Glomerular endothelial cell (primary cell): Measurements from ENCODE around the gene EFCAB10. TPM values are rescaled to one million over a fixed set of nuclear protein-coding genes. Genes with fewer than 3 reads are reported as not detected.
"Not testable (repeated sequence)": the region's sequence is repeated elsewhere in the genome, so short reads cannot be mapped to it uniquely, and the experiment has no call there.

ENCODE experiments used
- DNase-seq: peaks from one replicate; pipeline ENCODE4 v3.0.0-alpha.2; 2011; ENCODE audit warnings: low read depth, low spot score; ENCODE audit errors: extremely low read depth
- total RNA-seq: library from RNA; depleted of rRNA; stranded (reverse); fragments of >200 nt; gene quantifications from 2 replicates; pipeline ENCODE4 v1.2.3, GENCODE V29; 2015

Gene EFCAB10
- total RNA-seq, 1 donor from 2014 or later: not detected

DNA sequence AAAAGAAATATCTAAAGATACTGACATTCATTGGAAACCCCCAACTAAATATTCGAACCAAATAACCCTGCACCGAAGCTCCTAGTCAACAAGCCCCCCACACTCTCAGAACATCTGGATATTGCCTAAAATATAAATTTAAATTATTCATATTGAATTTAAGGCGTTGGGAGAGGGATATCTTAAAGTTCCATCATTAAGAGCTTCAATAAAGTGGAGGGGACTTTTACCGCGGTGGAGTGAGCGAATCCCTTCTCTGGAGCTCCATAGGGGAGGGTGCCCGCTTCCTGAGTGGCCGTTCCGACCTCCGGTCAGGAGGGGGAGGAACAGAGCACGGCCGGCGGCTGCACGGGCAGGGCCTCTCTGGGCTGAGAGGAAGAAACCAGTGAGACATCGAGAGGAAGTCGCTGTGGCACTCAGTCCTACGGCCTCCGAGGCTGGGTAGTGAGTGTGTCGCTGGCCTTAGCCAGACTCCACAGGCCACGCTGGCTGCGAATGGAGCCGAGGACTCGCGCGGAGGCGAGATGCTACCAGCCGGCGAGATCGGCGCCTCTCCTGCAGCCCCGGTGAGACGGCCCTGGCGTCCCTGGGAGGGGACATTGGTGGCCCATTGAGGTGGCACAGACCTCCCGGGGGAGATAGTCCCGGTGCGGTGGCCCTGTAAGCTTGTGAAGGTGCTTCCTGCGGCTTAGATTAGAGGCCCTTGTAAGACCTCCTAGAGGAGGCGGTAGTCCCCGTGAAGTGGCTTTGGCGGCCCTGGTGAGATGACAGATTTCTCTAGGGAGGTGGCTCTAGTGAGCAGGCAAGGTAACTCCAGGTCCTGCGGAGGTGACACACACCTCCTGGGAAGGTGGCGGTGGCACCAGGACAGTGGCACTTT is 49.3 kb downstream of the EFCAB10 start, which contains the start of gene RINT1:
Gene RINT1, plus strand, starts transcription at position 410 of the 880 bp plus-strand sequence. Its CDS starts 115 bp downstream, at position 525.
- peak; percentile 50 for DNase-seq

DNA sequence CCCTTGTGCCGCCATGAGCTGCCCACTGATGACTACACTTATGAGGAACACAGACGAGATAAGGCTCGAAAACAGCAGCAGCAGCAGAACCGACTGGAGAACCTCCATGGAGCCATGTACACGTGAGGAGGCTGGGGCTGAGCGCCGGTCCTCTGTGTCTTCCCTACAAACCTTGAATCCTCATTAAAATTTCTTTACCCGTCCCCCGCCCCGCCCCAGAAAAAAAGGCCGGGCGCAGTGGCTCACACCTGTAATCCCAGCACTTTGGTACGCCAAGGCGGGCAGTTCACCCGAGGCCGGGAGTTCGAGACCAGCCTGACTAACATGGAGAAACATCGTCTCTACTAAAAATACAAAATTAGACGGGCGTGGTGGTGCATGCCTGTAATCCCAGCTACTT is 50.7 kb downstream of the EFCAB10 start:
- no peak for DNase-seq

DNA sequence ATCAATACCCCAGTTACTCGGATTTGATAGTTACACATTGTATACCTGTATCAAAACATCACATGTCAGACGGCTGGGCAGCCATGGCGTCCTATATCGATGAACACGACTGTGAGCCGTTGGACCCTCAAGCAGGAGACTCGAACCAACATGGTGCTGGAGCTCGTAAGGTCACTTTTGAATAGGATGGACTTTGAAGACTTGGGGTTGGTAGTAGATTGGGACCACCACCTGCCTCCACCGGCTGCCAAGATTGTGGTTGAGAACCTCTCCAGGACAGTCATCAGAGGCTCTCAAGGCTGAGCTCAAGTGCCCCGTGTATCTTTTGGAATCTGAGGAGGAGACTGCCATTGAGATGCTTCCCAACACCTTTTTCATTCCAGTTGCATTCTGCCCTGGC is 51.2 kb downstream of the EFCAB10 start:
- DNase-seq: no peak

DNA sequence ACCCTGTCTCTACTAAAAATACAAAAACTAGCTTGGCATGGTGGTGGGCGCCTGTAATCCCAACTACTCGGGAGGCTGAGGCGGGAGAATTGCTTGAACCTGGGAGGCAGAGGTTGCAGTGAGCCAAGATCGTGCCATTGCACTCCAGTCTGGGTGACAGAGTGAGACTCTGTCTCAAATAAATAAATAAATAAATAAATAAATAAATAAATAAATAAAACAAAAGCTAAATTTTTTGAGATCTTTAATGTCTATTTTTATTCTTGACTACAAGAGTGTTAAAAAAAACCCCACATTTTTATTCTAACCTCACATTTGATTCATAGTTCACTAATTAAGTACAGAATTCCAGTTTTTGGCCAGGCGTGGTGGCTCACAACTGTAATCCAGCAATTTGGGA is 53.6 kb downstream of the EFCAB10 start:
- not testable (repeated sequence) for DNase-seq

DNA sequence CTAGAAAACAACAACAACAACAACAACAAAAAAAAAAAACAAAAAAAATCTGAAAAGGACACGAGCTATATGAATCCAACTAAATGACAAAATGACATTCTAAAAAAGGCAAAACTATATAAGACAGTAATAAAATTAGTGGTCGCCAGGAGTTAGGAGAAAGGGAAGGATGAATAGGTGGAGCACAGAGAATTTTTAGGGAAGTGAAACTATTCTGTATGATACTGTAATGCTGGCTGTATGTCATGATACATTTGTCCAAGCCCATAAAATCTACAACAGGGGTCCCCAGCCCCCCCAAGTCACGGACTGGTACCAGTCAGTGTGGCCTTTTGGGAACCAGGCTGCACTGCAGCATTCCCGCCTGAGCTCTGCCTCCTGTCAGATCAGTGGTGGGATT is 56.5 kb downstream of the EFCAB10 start:
- DNase-seq: no peak

DNA sequence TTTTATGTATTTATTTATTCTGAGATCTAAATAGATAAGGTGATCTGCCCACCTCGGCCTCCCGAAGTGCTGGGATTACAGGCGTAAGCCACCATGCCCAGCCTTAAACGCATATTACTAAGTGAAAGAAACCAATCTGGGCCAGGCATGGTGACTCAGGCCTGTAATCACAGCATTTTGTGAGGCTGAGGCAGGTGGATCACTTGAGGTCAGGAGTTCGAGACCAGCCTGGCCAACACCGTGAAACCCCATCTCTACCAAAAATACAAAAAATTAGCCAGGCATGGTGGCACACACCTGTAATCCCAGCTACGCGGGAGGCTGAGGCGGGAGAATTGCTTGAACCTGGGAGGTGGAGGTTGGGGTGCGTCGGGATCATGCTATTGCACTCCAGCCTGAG is 56.9 kb downstream of the EFCAB10 start:
- DNase-seq: not testable (repeated sequence)

DNA sequence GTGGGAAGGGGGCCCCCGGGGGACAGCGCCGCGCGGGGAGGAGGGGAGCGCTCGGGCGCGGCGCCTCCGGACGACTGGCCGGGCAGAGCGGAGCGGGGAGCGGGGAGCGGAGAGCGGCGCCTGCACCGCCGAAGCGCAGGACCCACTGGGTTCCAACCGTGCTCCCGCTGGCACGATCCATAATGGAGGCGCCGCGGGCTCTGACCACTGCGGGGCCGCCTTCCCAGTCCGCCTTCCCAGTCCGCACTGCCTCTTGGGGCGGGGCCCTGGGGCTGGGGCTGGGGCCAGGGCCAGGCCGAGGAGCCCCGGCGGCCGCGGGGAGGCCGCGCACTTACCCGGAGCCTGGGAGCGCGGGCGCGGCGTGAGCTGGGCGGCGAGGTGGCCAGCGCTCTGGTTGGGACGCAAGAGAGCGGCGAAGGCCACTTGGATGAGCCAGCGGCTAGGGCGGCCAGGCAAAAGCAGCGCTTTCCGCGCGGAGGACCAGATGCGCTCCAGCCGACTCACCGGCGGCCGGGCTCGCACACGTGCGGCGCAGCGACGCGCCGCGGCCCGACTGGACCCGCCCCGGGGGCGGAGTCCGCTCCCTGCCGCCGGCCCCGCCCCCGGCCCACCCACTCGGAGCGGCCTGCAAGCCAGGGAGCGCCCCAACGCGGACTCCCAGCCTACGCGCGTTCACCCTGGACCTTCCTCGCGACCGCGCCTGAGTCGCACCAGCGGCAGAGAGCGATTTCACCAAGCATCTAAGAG is 59.4 kb downstream of the EFCAB10 start, which contains the start of gene PUS7:
Gene PUS7, minus strand, starts transcription at position 555 of the 747 bp plus-strand sequence. CDS start 13,759 bp downstream, outside the sequence.
- DNase-seq: no peak

DNA sequence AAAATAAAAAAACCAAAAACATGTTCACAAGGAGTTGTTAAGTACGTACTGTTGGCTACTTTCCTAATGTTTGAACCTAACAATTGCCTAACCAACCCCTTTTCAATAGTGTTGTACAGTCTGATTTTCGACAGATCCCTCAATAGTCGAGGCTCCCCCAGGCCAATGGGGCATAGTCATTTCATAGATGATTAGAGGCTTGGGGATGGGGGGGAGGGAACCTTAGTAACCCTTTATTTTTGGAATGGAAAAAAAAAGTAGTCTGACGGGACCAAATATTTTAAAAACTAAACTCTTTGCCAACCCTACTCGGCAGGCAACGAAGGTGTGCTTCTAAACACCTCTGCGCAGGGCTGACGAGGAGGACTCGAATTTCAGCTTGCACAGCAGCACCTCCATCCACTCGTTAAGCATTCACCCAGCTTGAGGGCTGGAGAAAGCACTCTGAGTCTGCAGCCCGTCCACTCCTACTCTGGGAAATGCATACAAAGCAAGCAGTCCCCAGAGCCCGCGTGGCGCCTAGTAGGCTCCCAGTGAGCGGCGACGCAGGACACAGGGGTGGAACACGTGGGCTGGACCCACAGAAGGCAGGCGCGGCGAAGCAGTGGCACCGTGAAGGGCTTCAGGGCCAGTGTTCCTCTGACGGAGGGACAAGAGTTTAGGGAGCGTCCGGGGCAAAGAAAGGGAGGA is 60.1 kb downstream of the EFCAB10 start:
- no peak for DNase-seq

DNA sequence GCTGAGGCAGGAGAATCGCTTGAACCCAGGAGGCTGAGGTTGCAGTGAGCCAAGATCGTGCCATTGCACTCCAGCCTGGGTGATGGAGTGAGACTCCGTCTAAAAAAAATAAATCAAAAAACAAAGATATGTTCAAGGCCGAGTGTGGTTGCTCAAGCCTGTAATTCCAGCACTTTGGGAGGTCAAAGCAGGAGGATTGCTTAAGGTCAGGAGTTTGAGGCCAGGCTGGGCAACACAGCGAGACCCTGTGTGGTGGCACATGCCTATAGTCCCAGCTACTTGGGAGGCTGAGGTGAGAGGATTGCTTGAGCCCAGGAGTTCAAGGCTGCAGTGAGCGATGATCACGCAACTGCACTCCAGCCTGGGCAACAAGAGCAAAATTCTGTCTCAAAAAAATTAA is 60.7 kb downstream of the EFCAB10 start:
- DNase-seq: not testable (repeated sequence)

DNA sequence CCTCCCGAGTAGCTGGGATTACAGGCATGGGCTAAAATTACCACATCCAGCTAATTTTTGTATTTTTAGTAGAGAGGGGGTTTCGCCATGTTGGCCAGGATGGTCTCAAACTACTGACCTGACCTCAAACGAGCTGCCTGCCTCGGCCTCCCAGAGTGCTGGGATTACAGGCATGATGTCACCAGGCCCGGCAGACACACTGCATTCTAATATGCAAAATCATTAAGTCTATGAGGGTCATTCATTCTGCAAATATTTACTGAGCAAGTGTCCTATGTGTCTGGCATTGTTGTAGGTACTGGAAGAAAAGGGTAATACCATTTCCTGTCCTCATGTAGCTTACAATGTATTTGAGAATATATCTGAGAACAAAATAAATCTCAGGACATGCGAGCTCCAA is 61.9 kb downstream of the EFCAB10 start:
- DNase-seq: no peak

DNA sequence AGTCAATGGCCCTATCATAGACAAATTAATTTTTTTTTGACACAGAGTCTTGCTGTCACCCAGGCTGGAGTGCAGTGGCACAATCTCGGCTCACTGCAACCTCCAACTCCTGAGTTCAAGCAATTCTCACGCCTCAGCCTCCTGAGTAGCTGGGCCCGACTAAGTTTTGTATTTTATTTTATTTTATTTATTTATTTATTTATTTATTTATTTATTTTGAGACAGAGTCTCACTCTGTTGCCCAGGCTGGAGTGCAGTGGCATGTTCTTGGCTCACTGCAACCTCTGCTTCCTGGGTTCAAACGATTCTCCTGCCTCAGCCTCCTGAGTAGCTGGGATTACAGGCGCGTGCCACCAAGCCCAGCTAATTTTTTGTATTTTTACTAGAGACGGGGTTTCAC is 65.7 kb downstream of the EFCAB10 start:
- not testable (repeated sequence) for DNase-seq

Other genes starting within 250 kb of the EFCAB10 start
- 44.4 and 59.6 TPM in 2 replicates for gene SRPK2, start 192.6 kb downstream of the EFCAB10 start, total RNA-seq
- 17.1 and 23.0 TPM in 2 replicates for gene PUS7, start 59.2 kb downstream of the EFCAB10 start, total RNA-seq
- 16.6 and 16.8 TPM in 2 replicates for gene RINT1, start 49.3 kb downstream of the EFCAB10 start, total RNA-seq